Chondrocyte (in vitro differentiated cells): ENCODE data around the gene GALNT10. TPM values are rescaled to one million over a fixed set of nuclear protein-coding genes. Genes with fewer than 3 reads are reported as not detected.
A peak's percentile ranks its signal among the peaks of the same experiment; 100 is the strongest.

Source experiments
- DNase-seq: peaks from one replicate; pipeline ENCODE4 v3.0.0; 2021; ENCODE audit warnings: mixed read lengths, low spot score
- H3K27ac Mint-ChIP-seq: one replicate; pipeline ENCODE4 v1.8.0; 2021; ENCODE audit warnings: mild to moderate bottlenecking, moderate library complexity, mixed read lengths; ENCODE audit not compliant: unreplicated experiment
- H3K27me3 Mint-ChIP-seq: 2 replicates; pipeline ENCODE4 v1.8.0; 2021; ENCODE audit warnings: low read depth, mixed read lengths
- H3K36me3 Mint-ChIP-seq: 2 replicates; pipeline ENCODE4 v1.8.0; 2021; ENCODE audit warnings: low read depth, mixed read lengths
- H3K4me1 Mint-ChIP-seq: 2 replicates; pipeline ENCODE4 v1.8.0; 2021; ENCODE audit warnings: low read depth, mild to moderate bottlenecking, mixed read lengths
- H3K4me3 Mint-ChIP-seq: one replicate; pipeline ENCODE4 v1.8.0; 2021; ENCODE audit warnings: mild to moderate bottlenecking, moderate library complexity, mixed read lengths; ENCODE audit not compliant: unreplicated experiment
- H3K9me3 Mint-ChIP-seq: 2 replicates; pipeline ENCODE4 v1.8.0; 2021; ENCODE audit warnings: low read depth, mixed read lengths
- CTCF ChIP-seq: fragments of 200-600 bp; sonication (generic); IDR thresholded peaks from 2 replicates; pipeline ENCODE4 v1.5.0; 2021; ENCODE audit warnings: antibody characterized with exemption, mild to moderate bottlenecking, moderate library complexity
- long read RNA-seq: library from polyadenylated mRNA; stranded (forward); transcript quantifications from one replicate; pipeline ENCODE4 v2.0.0, GENCODE V29; 2021
- total RNA-seq: library from RNA; stranded (reverse); gene quantifications from 3 replicates; pipeline ENCODE4 v1.2.1, GENCODE V29; 2021

Gene GALNT10
- total RNA-seq: 155 to 220 TPM (median 157 TPM) in 3 replicates
- long read RNA-seq, full-length matches to known transcripts: 54 of 101 reads
- long read RNA-seq, partial matches to known transcripts: 31 of 101 reads
- long read RNA-seq, other reads (novel, unspliced or antisense): 16 of 101 reads

GRCh38 chr5:154190595-154191304 lies at the start of gene GALNT10:
Gene GALNT10 (plus strand): TSS chr5:154190733. CDS start chr5:154190867, 134 bp downstream.
- peak within 1 kb of the TSS; percentile 94 for H3K27ac Mint-ChIP-seq
- H3K4me1 Mint-ChIP-seq: peaks cover 60% of the 10 kb centered on the region
- H3K9me3 Mint-ChIP-seq: no peaks in the 10 kb centered on the region
- H3K27me3 Mint-ChIP-seq: no peaks in the 10 kb centered on the region
- peak within 1 kb of the TSS; percentile 98 for H3K4me3 Mint-ChIP-seq
- H3K36me3 Mint-ChIP-seq: no peaks in the 10 kb centered on the region
- TF ChIP-seq CTCF: no peak
- no peak for DNase-seq

- H3K9me3 Mint-ChIP-seq: no peaks in the 10 kb centered on the region
- peak overlapping the region; percentile 51 for H3K27ac Mint-ChIP-seq
- H3K4me1 Mint-ChIP-seq: peaks cover 12% of the 10 kb centered on the region
These were observed 48.8 kb upstream of the GALNT10 start for GRCh38 chr5:154141745-154142221.

GRCh38 chr5:154143211-154143641 lies 47.3 kb upstream of the GALNT10 start:
- no peak for TF ChIP-seq CTCF
- DNase-seq: no peak
- peaks cover 1% of the 10 kb centered on the region for H3K27me3 Mint-ChIP-seq

More at GRCh38 chr5:154141745-154142221, 48.8 kb upstream of the GALNT10 start:
- Mint-ChIP-seq H3K36me3 (no peaks in the 10 kb centered on the region), H3K27me3 (no peaks in the 10 kb centered on the region), H3K4me3 (no peak overlapping the region)
- no peak for TF ChIP-seq CTCF
- DNase-seq: no peak

GRCh38 chr5:154145268-154145667 lies 45.3 kb upstream of the GALNT10 start:
- H3K36me3 Mint-ChIP-seq: no peaks in the 10 kb centered on the region
- H3K27me3 Mint-ChIP-seq: peaks cover 1% of the 10 kb centered on the region
- H3K4me1 Mint-ChIP-seq: peaks cover 6% of the 10 kb centered on the region
- no peak for DNase-seq
- no peak for TF ChIP-seq CTCF
- H3K4me3 Mint-ChIP-seq: no peak overlapping the region
- no peak overlapping the region for H3K27ac Mint-ChIP-seq
- no peaks in the 10 kb centered on the region for H3K9me3 Mint-ChIP-seq

More at GRCh38 chr5:154143211-154143641, 47.3 kb upstream of the GALNT10 start:
- H3K4me3 Mint-ChIP-seq: no peak overlapping the region
- no peaks in the 10 kb centered on the region for H3K9me3 Mint-ChIP-seq
- H3K27ac Mint-ChIP-seq: no peak overlapping the region
- no peaks in the 10 kb centered on the region for H3K36me3 Mint-ChIP-seq
- H3K4me1 Mint-ChIP-seq: peaks cover 12% of the 10 kb centered on the region

GRCh38 chr5:154146409-154146808 lies 44.1 kb upstream of the GALNT10 start:
- H3K4me3 Mint-ChIP-seq: no peak overlapping the region
- DNase-seq: no peak
- H3K36me3 Mint-ChIP-seq: no peaks in the 10 kb centered on the region
- H3K27me3 Mint-ChIP-seq: peaks cover 1% of the 10 kb centered on the region
- H3K4me1 Mint-ChIP-seq: peaks cover 6% of the 10 kb centered on the region
- no peak for TF ChIP-seq CTCF
- no peak overlapping the region for H3K27ac Mint-ChIP-seq
- H3K9me3 Mint-ChIP-seq: no peaks in the 10 kb centered on the region
